HG03460 (cell line): ENCODE measurements around the gene IMMP2L.

Experiments
- ATAC-seq: cut with Tn5 transposase; IDR thresholded peaks from one replicate; pipeline ENCODE4 v1.9.1; 2021; ENCODE audit not compliant: unreplicated experiment

IMMP2L gene

DNA sequence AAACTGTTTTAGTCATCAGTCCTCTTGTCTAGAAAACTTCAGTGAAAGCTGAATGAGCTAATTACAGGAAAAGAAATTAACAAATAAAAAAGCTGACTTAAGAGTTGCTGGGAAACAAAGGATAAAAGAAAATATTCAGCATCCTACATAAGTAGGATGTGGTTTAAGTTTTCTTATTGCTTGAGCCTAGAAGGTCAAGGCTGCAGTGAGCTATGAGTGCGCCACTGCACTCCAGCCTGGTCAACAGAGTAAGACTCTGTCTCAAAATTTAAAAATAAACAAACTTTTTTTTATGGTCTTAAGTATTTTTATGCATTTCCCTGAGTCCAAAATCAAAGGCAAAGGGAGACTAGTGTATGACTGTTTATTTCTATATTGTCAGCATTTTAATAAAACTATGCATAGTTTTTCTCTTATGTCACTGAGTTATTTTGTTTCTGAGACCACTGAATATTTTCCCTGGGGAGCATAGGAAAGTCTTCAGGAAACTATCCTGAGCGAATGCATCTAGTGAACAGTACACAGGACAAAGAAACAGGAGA is 511.3 kb downstream of the IMMP2L start:
- no peak for ATAC-seq

- ATAC-seq = no peak
Observed at GRCh38 chr7:111049971-111050680, 512.2 kb downstream of the IMMP2L start.

GRCh38 chr7:111047595-111047994 is 514.7 kb downstream of the IMMP2L start:
- ATAC-seq = no peak

GRCh38 chr7:111045449-111045848 is 516.8 kb downstream of the IMMP2L start:
- ATAC-seq = no peak

- ATAC-seq = peak; percentile 95
Observed at GRCh38 chr7:111043561-111043960, 518.7 kb downstream of the IMMP2L start.

GRCh38 chr7:111042842-111043241 is 519.5 kb downstream of the IMMP2L start:
- no peak for ATAC-seq

DNA sequence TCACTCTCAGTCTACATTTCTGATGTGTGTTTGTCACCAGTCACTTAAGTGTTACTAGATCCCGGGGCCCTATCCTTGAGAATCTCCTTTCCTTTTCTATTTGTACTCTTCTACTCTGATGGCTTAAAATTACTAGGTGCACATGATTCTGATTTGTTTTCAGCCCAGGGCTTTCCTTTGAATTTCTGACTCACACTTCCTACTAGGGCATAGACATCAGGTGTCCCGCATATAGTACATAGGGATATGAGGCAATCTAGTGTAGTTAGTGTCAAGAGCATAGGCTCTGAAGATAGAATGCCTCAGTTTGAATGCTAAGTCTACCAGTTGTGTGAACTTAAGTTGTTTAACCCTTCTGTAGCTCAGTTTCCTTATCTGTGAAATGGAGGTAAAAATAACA is 520.7 kb downstream of the IMMP2L start:
- ATAC-seq = no peak

GRCh38 chr7:111038185-111038584 is 524.1 kb downstream of the IMMP2L start:
- ATAC-seq = no peak

GRCh38 chr7:111031916-111032315 is 530.4 kb downstream of the IMMP2L start:
- ATAC-seq = no peak

DNA sequence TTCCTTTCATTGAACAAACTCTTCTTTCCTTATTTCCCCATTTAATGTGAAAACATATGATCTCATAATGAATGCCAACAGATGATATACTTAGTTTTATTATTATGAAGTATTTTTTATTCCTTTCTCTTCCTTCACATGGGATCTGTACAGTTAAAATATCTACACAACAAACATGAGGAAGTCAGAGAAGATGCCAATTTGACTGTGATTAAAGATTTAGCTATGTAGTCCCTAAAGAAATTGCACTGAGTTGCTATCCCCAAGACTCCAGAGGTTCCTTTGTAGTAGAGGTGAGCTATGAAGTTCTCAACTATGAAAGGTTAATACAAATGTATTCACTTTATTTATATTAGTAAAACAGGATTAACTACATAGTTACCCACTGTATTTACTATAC is 532.0 kb downstream of the IMMP2L start:
- ATAC-seq = no peak

DNA sequence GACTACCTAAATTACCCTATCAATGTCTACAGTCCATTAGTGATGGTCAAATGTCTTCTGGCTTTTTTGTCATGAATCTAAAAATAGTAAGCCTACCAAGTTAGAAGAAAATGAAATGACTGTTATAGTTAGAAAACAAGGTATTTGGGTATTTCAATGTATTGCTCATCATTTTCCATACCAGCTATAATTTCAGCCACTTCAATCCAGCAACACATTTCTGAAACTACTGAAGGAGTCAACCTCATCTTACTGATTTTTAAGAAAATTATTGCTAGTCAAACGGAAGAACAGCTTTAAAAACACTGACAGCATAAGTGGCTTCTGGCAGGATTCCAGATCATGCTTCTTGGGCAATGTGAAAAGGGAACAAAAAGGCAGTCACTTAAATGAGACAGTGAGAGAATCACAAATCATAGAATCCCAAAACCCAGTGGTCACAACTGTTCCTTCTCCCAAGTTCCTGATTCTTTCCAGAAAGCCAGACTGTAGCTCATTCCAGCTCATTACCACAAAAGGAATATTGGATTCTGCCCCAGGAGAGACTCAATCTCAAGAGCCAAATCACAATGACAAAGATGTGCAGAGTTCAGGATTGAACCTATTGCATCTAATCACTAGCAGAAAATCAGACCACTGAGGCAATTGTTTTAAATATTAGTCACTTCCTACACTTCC is 532.6 kb downstream of the IMMP2L start:
- peak; percentile 52 for ATAC-seq

- ATAC-seq = peak; percentile 11
Observed at GRCh38 chr7:111029141-111029572, 533.1 kb downstream of the IMMP2L start.

- ATAC-seq = no peak
Observed at GRCh38 chr7:111027396-111027795, 534.9 kb downstream of the IMMP2L start.

- no peak for ATAC-seq
Observed at GRCh38 chr7:111026806-111027205, 535.5 kb downstream of the IMMP2L start.

GRCh38 chr7:111026343-111026742 is 535.9 kb downstream of the IMMP2L start:
- no peak for ATAC-seq

DNA sequence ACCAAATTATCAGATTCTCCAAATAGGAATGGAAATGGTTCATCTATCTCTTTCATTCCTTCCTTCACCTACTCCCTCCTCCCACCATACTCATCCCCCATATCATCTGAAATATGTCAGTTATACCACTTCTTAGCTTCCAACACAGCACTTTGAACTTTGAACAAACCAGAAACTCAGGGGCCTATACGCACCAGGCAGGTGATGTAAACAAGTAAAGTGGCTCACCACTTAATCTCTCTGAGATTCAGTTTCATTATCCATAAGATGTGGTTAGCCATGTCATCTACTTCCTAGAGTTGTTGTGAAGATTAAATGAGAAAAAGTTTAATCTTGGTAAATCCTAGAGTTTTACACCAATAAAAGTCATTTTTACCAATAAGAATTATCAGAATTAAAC is 537.3 kb downstream of the IMMP2L start:
- no peak for ATAC-seq

DNA sequence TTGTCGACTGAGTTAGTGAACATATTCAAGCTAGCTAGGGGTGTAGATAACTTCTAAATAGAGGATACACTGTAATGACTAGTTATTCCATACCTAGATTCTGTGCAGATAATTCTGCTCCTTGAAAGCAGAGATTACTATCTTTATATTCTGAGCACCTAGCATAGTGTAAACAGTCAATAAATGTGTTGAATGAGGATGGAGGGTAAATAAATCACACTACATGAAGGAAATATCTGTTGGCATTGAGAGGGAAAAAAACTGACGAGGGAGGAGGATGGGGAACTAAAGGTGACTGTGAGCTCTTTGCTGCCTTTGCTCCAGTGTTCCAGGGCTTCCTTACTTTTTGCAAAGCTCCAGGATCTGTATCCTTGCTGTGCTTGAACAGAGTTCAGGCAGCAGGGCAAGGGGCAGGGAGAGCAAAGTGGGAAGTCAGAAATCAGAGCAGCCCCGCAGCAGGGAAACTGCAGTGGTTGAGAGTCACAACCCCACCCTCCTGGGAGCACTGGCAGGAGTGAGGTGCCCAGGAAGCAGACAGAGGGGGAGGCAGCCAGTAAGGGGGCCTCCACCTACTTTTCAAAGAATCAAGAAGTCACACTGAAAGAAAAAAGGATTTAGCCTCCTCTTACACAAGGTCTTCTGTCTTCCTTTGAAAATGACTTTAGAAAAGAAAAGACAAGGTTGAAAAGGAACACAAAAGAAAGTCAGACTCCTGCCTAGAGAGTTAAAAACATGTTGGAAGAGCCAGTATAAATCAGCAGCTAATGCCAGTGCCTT is 543.1 kb downstream of the IMMP2L start:
- ATAC-seq = no peak

DNA sequence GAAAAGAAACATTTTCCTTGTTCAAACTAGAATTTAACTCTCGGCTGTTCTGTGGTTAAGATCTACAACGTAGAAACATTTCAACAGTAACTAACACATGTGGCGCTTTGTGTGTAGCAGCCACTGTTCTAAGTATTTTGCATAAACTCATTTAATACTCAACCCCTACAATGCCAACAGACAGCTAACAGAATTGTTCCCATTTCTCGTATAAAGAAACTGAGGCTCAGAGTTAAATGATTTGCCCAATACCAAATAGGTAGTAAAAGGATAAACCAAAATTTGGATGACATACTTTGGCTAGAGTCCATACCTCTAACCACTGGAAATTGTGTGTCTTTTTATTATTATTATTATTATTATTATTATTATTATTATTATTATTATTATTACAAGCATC is 543.8 kb downstream of the IMMP2L start:
- no peak for ATAC-seq

DNA sequence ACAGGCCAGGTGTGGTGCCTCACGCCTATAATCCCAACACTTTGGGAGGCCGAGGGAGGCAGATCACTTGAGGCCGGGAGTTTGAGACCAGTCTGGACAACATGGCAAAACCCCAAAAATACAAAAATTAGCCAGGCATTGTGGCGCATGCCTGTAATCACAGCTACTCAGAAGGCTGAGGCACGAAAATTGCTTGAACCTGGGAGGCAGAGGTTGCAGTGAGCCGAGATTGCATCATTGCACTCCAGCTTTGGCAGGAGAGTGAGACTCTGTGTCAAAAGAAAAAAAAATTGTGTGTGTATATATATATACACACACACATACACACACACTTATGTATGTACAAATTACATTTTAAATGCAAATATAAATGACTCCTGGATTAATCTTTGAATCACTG is 548.2 kb downstream of the IMMP2L start:
- no peak for ATAC-seq

GRCh38 chr7:111012799-111013675 is 549.3 kb downstream of the IMMP2L start:
- peak; percentile 99 for ATAC-seq

- ATAC-seq = no peak
Observed at GRCh38 chr7:111012149-111012548, 550.1 kb downstream of the IMMP2L start.
